Suprapubic skin (tissue), 4 donors: ENCODE measurements around the gene TPD52L1. TPM values are rescaled to one million over a fixed set of nuclear protein-coding genes. Genes with fewer than 3 reads are reported as not detected.

Experiments
- DNase-seq, 2 donors: peaks; one replicate each; pipeline ENCODE4 v3.0.0-alpha.2; 2019; ENCODE audit warnings: low spot score in 2 of 2
- H3K27ac ChIP-seq: fragments of 200-600 bp; sonication (generic); one replicate; pipeline ENCODE4 v1.5.1; 2019
- H3K27me3 ChIP-seq: fragments of 200-600 bp; sonication (generic); one replicate; pipeline ENCODE4 v1.5.1; 2019
- H3K36me3 ChIP-seq: fragments of 200-600 bp; sonication (generic); one replicate; pipeline ENCODE4 v1.5.1; 2019
- H3K4me1 ChIP-seq: fragments of 200-600 bp; sonication (generic); one replicate; pipeline ENCODE4 v1.5.1; 2019
- H3K4me3 ChIP-seq: fragments of 200-600 bp; sonication (generic); one replicate; pipeline ENCODE4 v1.5.1; 2019; ENCODE audit warnings: mild to moderate bottlenecking
- H3K9me3 ChIP-seq: fragments of 200-600 bp; sonication (generic); one replicate; pipeline ENCODE4 v1.5.1; 2019
- CTCF ChIP-seq, 2 donors: fragments of 200-600 bp in 1 of 2; fragments of 450-650 bp in 1 of 2; sonication (generic) in 1 of 2; IDR thresholded peaks; one replicate each; pipeline ENCODE4 v1.5.1; 2016 to 2019; ENCODE audit warnings: antibody characterized with exemption in 2 of 2, mild to moderate bottlenecking in 1 of 2, moderate library complexity in 1 of 2
- EP300 ChIP-seq: sonication (generic); formaldehyde crosslinking; IDR thresholded peaks from one replicate; pipeline ENCODE4 v1.6.1; 2017; ENCODE audit warnings: antibody characterized with exemption
- POLR2A ChIP-seq, 2 donors: fragments of 450-650 bp; IDR thresholded peaks; one replicate each; pipeline ENCODE4 v1.6.1; 2017; ENCODE audit warnings: antibody characterized with exemption in 2 of 2, mild to moderate bottlenecking in 2 of 2, moderate library complexity in 2 of 2
- POLR2AphosphoS5 ChIP-seq, 3 donors: sonication (generic); formaldehyde crosslinking; IDR thresholded peaks; one replicate each; pipeline ENCODE4 v1.6.1; 2017; ENCODE audit warnings: antibody characterized with exemption in 3 of 3
- WGBS: methylation state at CpG from one replicate; pipeline ENCODE4 v1.1.5; 2018; 5-methylcytosine and 5-hydroxymethylcytosine counted together
- total RNA-seq, 4 donors: library from RNA; depleted of rRNA; stranded (reverse); fragments of >200 nt; gene quantifications; one replicate each; pipeline ENCODE4 v1.1.0, GENCODE V29; 2016

The TPD52L1 gene
- total RNA-seq, 4 donors from 2014 or later: 146 to 202 (median 190) TPM

GRCh38 chr6:125219361-125219895 is 65.9 kb downstream of the TPD52L1 start:
- TF ChIP-seq POLR2A (IDR thresholded peaks at IDR 0.05): no peak
- Histone ChIP-seq H3K36me3 (no peaks in the 10 kb centered on the region), H3K4me3 (no peak overlapping the region), H3K9me3 (no peaks in the 10 kb centered on the region), H3K27me3 (no peaks in the 10 kb centered on the region), H3K27ac (no peak overlapping the region), H3K4me1 (peaks cover 17% of the 10 kb centered on the region)
- DNase-seq: no peak
- WGBS: 79% methylated on average over 5 of the region's 5 CpGs

GRCh38 chr6:125220712-125221111 is 67.1 kb downstream of the TPD52L1 start:
- peaks cover 21% of the 10 kb centered on the region for H3K4me1 ChIP-seq
- no peak overlapping the region for H3K4me3 ChIP-seq
- H3K27ac ChIP-seq: peak overlapping the region; percentile 45
- H3K9me3 ChIP-seq: no peaks in the 10 kb centered on the region
- no peak for DNase-seq
- 58% methylated on average over 2 of the region's 2 CpGs for WGBS
- H3K36me3 ChIP-seq: no peaks in the 10 kb centered on the region
- no peaks in the 10 kb centered on the region for H3K27me3 ChIP-seq
- TF ChIP-seq CTCF (IDR thresholded peaks at IDR 0.05): no peak
- TF ChIP-seq POLR2A (IDR thresholded peaks at IDR 0.05): no peak
- TF ChIP-seq POLR2AphosphoS5 (IDR thresholded peaks at IDR 0.05): no peak
- TF ChIP-seq EP300: no peak

DNA sequence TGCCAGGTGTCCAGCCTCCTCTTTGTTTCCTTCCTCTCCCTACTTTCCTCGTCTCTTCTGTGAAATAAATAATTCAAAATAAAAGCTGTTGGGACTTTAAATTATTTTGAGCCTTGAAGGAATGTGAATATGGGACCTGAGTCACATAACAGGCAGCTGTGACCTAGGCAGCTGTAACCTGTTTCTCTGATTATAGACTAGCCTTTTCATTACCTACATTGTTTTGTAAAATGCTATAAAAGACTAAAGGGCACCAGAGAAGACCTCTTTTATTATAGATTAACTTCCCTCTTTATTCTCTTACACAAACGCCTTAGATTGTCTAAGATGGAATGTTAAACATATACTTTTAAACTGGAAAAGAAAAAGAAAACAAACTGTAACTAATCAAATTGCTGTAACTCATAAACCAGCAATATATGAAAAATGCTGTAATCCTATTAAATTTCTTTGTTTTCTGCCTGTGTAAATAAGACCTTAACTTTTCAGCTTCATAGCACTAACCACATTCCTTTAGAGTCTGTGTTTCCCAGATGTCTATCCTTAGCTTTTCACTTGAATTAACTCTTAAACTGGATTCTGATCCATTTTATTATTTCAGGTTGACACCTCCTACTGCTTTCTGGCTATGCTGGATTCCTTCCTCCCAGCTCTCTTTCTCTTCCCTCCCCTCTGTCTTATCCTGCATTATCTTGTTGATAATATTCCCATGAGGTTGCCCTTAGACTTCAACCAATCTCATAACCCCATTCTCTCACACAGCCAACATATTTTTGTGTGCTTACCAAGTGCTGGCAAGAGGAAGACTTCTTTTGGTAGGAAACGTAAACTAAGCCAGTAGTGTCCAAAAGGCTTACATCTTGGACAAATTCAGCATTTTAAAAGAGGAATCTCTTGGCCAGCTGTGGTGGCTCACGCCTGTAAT is 69.2 kb downstream of the TPD52L1 start:
- TF ChIP-seq POLR2AphosphoS5 (IDR thresholded peaks at IDR 0.05) (no peak), CTCF (IDR thresholded peaks at IDR 0.05) (no peak), EP300 (no peak), POLR2A (IDR thresholded peaks at IDR 0.05) (no peak)
- 72% methylated on average over 4 of the region's 4 CpGs for WGBS
- Histone ChIP-seq H3K27ac (no peak overlapping the region), H3K4me3 (no peak overlapping the region), H3K27me3 (no peaks in the 10 kb centered on the region), H3K36me3 (no peaks in the 10 kb centered on the region), H3K9me3 (no peaks in the 10 kb centered on the region), H3K4me1 (peaks cover 21% of the 10 kb centered on the region)
- no peak for DNase-seq

GRCh38 chr6:125224231-125224861 is 70.8 kb downstream of the TPD52L1 start:
- peaks cover 21% of the 10 kb centered on the region for H3K4me1 ChIP-seq
- DNase-seq: no peak
- no peak for TF ChIP-seq POLR2AphosphoS5 (IDR thresholded peaks at IDR 0.05)
- TF ChIP-seq POLR2A (IDR thresholded peaks at IDR 0.05): no peak
- no peak for TF ChIP-seq CTCF (IDR thresholded peaks at IDR 0.05)
- no peak for TF ChIP-seq EP300
- H3K36me3 ChIP-seq: no peaks in the 10 kb centered on the region
- H3K27ac ChIP-seq: no peak overlapping the region
- no peaks in the 10 kb centered on the region for H3K27me3 ChIP-seq
- H3K4me3 ChIP-seq: no peak overlapping the region
- H3K9me3 ChIP-seq: no peaks in the 10 kb centered on the region
- WGBS: 54% methylated on average over 3 of the region's 3 CpGs

DNA sequence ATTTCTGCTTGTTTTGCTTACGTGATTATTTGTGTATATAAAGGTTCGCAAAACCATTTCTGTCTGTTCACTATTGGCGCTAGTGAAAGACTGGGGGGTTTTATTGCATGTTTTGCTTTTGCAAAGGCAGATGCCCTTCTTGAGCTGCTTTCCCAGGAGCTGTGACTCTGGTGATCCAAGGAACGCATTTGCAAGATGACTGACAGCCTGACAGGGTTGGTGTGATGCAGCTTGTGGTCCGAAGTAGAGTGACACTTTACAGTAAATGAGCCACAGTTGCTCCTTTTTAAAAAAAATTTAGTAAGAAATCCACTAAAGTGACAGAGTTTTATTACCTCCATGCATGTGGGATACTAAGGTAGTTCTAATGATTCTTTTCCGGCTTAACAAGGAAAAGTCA is 73.7 kb downstream of the TPD52L1 start:
- Histone ChIP-seq H3K27me3 (no peaks in the 10 kb centered on the region), H3K4me1 (peaks cover 14% of the 10 kb centered on the region), H3K4me3 (no peak overlapping the region), H3K36me3 (no peaks in the 10 kb centered on the region), H3K27ac (no peak overlapping the region), H3K9me3 (no peaks in the 10 kb centered on the region)
- WGBS: 97% methylated on average over 6 of the region's 6 CpGs
- DNase-seq: no peak
- TF ChIP-seq POLR2A (IDR thresholded peaks at IDR 0.05): no peak
- TF ChIP-seq CTCF (IDR thresholded peaks at IDR 0.05): no peak
- TF ChIP-seq POLR2AphosphoS5 (IDR thresholded peaks at IDR 0.05): no peak
- TF ChIP-seq EP300: no peak
